ENCODE results near the gene TSBP1.

TSBP1 gene

GRCh38 chr6:32371803-32372202, at the start of gene TSBP1:
Gene TSBP1, minus strand, starts transcription at chr6:32371903. Its CDS starts 197 bp downstream, at chr6:32371706.
- DNase-seq (ENCODE audit: low read depth in 2 of 2), result no peak

- no peak for DNase-seq (ENCODE audit: low read depth in 2 of 2)
Observed at GRCh38 chr6:32416036-32416435, 44.3 kb upstream of the TSBP1 start.

- DNase-seq (ENCODE audit: low read depth in 2 of 2), result peak; percentile 35 to 54
Observed at GRCh38 chr6:32415521-32416019, 43.9 kb upstream of the TSBP1 start.

- peak; percentile 60 to 63 for DNase-seq (ENCODE audit: low read depth in 2 of 2)
Observed at GRCh38 chr6:32413427-32414047, 41.8 kb upstream of the TSBP1 start.

GRCh38 chr6:32411566-32412327, 40.0 kb upstream of the TSBP1 start:
- DNase-seq (ENCODE audit: low read depth in 2 of 2), result no peak

GRCh38 chr6:32410906-32411305, 39.2 kb upstream of the TSBP1 start:
- DNase-seq (ENCODE audit: low read depth in 2 of 2), result no peak

GRCh38 chr6:32406857-32407256, 35.2 kb upstream of the TSBP1 start, which contains the start of gene BTNL2:
Gene BTNL2, minus strand, starts transcription at chr6:32407181. Its CDS starts 58 bp downstream, at chr6:32407123.
- no peak for DNase-seq (ENCODE audit: low read depth in 2 of 2)

GRCh38 chr6:32406197-32406596, 34.5 kb upstream of the TSBP1 start:
- no peak for DNase-seq (ENCODE audit: low read depth in 2 of 2)

GRCh38 chr6:32405656-32406055, 34.0 kb upstream of the TSBP1 start:
- no peak for DNase-seq (ENCODE audit: low read depth in 2 of 2)

- DNase-seq (ENCODE audit: low read depth in 2 of 2), result no peak
Observed at GRCh38 chr6:32402812-32403211, 31.1 kb upstream of the TSBP1 start.

GRCh38 chr6:32401284-32401963, 29.7 kb upstream of the TSBP1 start:
- DNase-seq (ENCODE audit: low read depth in 2 of 2), result no peak

GRCh38 chr6:32397252-32397920, 25.7 kb upstream of the TSBP1 start:
- no peak for DNase-seq (ENCODE audit: low read depth in 2 of 2)

GRCh38 chr6:32396028-32396427, 24.3 kb upstream of the TSBP1 start:
- no peak for DNase-seq (ENCODE audit: low read depth in 2 of 2)

- DNase-seq (ENCODE audit: low read depth in 2 of 2), result no peak
Observed at GRCh38 chr6:32393665-32394420, 22.1 kb upstream of the TSBP1 start.

GRCh38 chr6:32391505-32391904, 19.8 kb upstream of the TSBP1 start:
- no peak for DNase-seq (ENCODE audit: low read depth in 2 of 2)

- no peak for DNase-seq (ENCODE audit: low read depth in 2 of 2)
Observed at GRCh38 chr6:32387589-32388340, 16.1 kb upstream of the TSBP1 start.

GRCh38 chr6:32386040-32386439, 14.3 kb upstream of the TSBP1 start:
- DNase-seq (ENCODE audit: low read depth in 2 of 2), result no peak

- DNase-seq (ENCODE audit: low read depth in 2 of 2), result no peak
Observed at GRCh38 chr6:32382757-32383420, 11.2 kb upstream of the TSBP1 start.

GRCh38 chr6:32379545-32379944, 7.8 kb upstream of the TSBP1 start:
- no peak for DNase-seq (ENCODE audit: low read depth in 2 of 2)

All from stimulated activated CD8-positive, alpha-beta memory T cell treated with anti-CD3 and anti-CD28 coated beads, Interleukin-15, amount 100 ng/mL, for 48 hours (primary cell).